HG03025 (cell line): ENCODE measurements around the gene CNN3.
"Not testable (repeated sequence)": the region's sequence is repeated elsewhere in the genome, so short reads cannot be mapped to it uniquely, and the experiment has no call there.

ENCODE experiments used
- ATAC-seq: cut with Tn5 transposase; IDR thresholded peaks from one replicate; pipeline ENCODE4 v1.9.1; 2021; ENCODE audit warnings: mild to moderate bottlenecking, moderate library complexity; ENCODE audit not compliant: unreplicated experiment, low FRiP score

Gene CNN3

GRCh38 chr1:94951046-94951445, 24.1 kb upstream of the CNN3 start:
- no peak for ATAC-seq

GRCh38 chr1:94949681-94950661, 23.1 kb upstream of the CNN3 start:
- ATAC-seq: no peak

- ATAC-seq: no peak
These were observed 20.5 kb upstream of the CNN3 start for GRCh38 chr1:94947437-94947836.

- ATAC-seq: no peak
These were observed 20.0 kb upstream of the CNN3 start for GRCh38 chr1:94946886-94947285.

GRCh38 chr1:94942171-94943128, 15.5 kb upstream of the CNN3 start:
- ATAC-seq: no peak

GRCh38 chr1:94941480-94941879, 14.6 kb upstream of the CNN3 start:
- ATAC-seq: not testable (repeated sequence)

- ATAC-seq: no peak
These were observed 13.8 kb upstream of the CNN3 start for GRCh38 chr1:94940738-94941137.

GRCh38 chr1:94937820-94938219, 10.9 kb upstream of the CNN3 start:
- ATAC-seq: no peak

GRCh38 chr1:94936861-94937620, 10.1 kb upstream of the CNN3 start:
- no peak for ATAC-seq

GRCh38 chr1:94935476-94935875, 8.6 kb upstream of the CNN3 start:
- ATAC-seq: no peak

- no peak for ATAC-seq
These were observed 8.1 kb upstream of the CNN3 start for GRCh38 chr1:94935034-94935433.

GRCh38 chr1:94934551-94934950, 7.6 kb upstream of the CNN3 start:
- ATAC-seq: no peak

GRCh38 chr1:94931254-94931841, 4.4 kb upstream of the CNN3 start:
- ATAC-seq: no peak

- no peak for ATAC-seq
These were observed 2.7 kb upstream of the CNN3 start for GRCh38 chr1:94929351-94930217.

GRCh38 chr1:94928293-94928939, 1.5 kb upstream of the CNN3 start:
- ATAC-seq: no peak

- ATAC-seq: peak; percentile 30
These were observed 680 bp upstream of the CNN3 start for GRCh38 chr1:94927405-94928175.

- peak; percentile 9 for ATAC-seq
These were observed 590 bp downstream of the CNN3 start for GRCh38 chr1:94926126-94926914.
